ENCODE measurements around the gene CNOT3. TPM values are rescaled to one million over a fixed set of nuclear protein-coding genes. Genes with fewer than 3 reads are reported as not detected.
"Not testable (repeated sequence)": the region's sequence is repeated elsewhere in the genome, so short reads cannot be mapped to it uniquely, and the experiment has no call there.

CNOT3 gene
- total RNA-seq, 2 experiments from 2014 or later: 50.4 to 58.3 TPM

GRCh38 chr19:54181894-54182293 is 44.3 kb downstream of the CNOT3 start:
- CTCF ChIA-PET; intact Hi-C loops (cut with micrococcal nuclease); DNase-seq; H3K4me1 Mint-ChIP-seq (ENCODE audit: low read depth); H3K27me3 Mint-ChIP-seq (ENCODE audit: low read depth); H3K27ac Mint-ChIP-seq; H3K4me3 Mint-ChIP-seq; H3K9me3 Mint-ChIP-seq: not testable (repeated sequence)
- peaks cover 29% of the 10 kb centered on the region for H3K36me3 Mint-ChIP-seq (ENCODE audit: low read depth)

DNA sequence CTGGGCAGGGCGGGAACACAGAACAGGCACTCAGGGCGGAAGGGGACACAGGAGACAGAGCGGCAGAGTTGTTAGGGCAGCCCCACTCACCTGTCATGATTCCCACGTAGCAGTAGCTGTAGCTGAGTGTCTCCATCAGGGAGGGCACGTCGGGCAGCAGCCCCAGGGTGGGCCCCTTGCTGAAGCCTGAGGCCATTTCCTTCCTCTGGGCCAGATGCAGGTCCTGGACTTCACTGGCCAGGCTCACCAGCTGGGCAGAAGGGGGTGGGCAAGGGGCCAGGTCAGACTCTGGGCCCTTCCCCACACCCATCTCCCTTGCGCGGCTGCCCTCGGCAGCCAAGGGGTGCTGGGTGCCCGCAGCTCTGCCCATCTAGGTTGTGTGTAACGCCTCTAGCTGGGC is 45.9 kb downstream of the CNOT3 start:
- Mint-ChIP-seq H3K4me3 (no peak overlapping the region), H3K9me3 (no peaks in the 10 kb centered on the region), H3K36me3 (ENCODE audit: low read depth) (peaks cover 24% of the 10 kb centered on the region), H3K4me1 (ENCODE audit: low read depth) (peaks cover 14% of the 10 kb centered on the region), H3K27ac (no peak overlapping the region), H3K27me3 (ENCODE audit: low read depth) (no peaks in the 10 kb centered on the region)
- CTCF ChIA-PET: no interaction called here
- no peak for DNase-seq
- intact Hi-C loops (cut with micrococcal nuclease): no loop called here

- Mint-ChIP-seq H3K9me3 (no peaks in the 10 kb centered on the region), H3K4me3 (no peak overlapping the region), H3K36me3 (ENCODE audit: low read depth) (peaks cover 14% of the 10 kb centered on the region), H3K27ac (no peak overlapping the region), H3K27me3 (ENCODE audit: low read depth) (no peaks in the 10 kb centered on the region), H3K4me1 (ENCODE audit: low read depth) (peaks cover 14% of the 10 kb centered on the region)
- intact Hi-C loops (cut with micrococcal nuclease): no loop called here
- CTCF ChIA-PET: interaction anchor here (0.8 to 1.4 kb wide), 3 partner anchors 10 to 16 kb away, joined by 3 read pairs; no protein-coding TSS in a partner anchor
- no peak for DNase-seq
Measured at GRCh38 chr19:54186351-54186750, 48.8 kb downstream of the CNOT3 start.

- peak overlapping the region; percentile 24 for H3K27ac Mint-ChIP-seq
- no peaks in the 10 kb centered on the region for H3K9me3 Mint-ChIP-seq
- peak overlapping the region; percentile 82 for H3K4me3 Mint-ChIP-seq
- peaks cover 14% of the 10 kb centered on the region for H3K36me3 Mint-ChIP-seq (ENCODE audit: low read depth)
- CTCF ChIA-PET: interaction anchor here (1.2 to 1.4 kb wide), 2 partner anchors 11 to 13 kb away, joined by 3 read pairs; no protein-coding TSS in a partner anchor
- no peaks in the 10 kb centered on the region for H3K27me3 Mint-ChIP-seq (ENCODE audit: low read depth)
- DNase-seq: no peak
- intact Hi-C loops (cut with micrococcal nuclease): no loop called here
- H3K4me1 Mint-ChIP-seq (ENCODE audit: low read depth): peaks cover 18% of the 10 kb centered on the region
Measured at GRCh38 chr19:54186934-54187381, 49.4 kb downstream of the CNOT3 start.

DNA sequence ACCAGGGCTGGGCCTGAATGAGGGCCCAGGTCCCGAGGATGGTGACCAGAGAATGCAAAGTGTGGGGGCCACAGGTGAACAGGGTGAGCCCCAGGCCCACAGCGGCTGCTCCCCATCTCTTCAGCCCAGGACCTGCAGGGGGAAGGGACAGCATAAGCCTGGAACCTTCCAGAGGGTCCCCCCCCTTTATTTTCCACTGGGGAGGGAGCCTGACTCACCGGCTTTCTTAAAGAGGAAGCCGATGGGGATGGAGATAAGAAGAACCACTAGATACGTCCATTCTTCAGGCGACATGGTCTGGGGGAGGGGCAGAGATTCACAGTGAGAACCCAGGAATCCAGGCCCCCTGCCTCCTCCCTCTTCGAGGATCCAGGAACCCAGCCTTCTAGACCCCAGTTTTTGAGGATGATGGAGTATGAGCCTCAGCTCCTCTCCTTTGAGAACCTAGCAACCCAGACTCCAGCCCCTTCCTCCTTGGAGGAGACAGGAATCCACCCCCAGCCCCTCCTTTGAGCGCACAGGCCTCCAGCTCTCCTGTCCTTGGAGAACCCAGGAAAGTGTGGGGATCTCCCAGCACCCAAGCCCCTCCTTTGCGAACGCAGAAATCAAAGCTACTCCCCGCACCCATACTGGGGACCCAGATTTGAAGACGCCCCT is 50.8 kb downstream of the CNOT3 start:
- DNase-seq: peak; percentile 60
- H3K36me3 Mint-ChIP-seq (ENCODE audit: low read depth): peaks cover 22% of the 10 kb centered on the region
- intact Hi-C loops (cut with micrococcal nuclease): no loop called here
- peak overlapping the region; percentile 82 for H3K4me3 Mint-ChIP-seq
- no peaks in the 10 kb centered on the region for H3K27me3 Mint-ChIP-seq (ENCODE audit: low read depth)
- CTCF ChIA-PET: interaction anchor here (0.6 to 1.6 kb wide), 5 partner anchors 13 to 1033 kb away, joined by 3 to 4 read pairs (median 3); partner anchors contain the start of gene CNOT3
- peak overlapping the region; percentile 81 for H3K27ac Mint-ChIP-seq
- H3K9me3 Mint-ChIP-seq: no peaks in the 10 kb centered on the region
- peaks cover 30% of the 10 kb centered on the region for H3K4me1 Mint-ChIP-seq (ENCODE audit: low read depth)

- DNase-seq: peak; percentile 70
- Mint-ChIP-seq H3K4me3 (peak within 1 kb of the TSS; percentile 82), H3K27ac (peak within 1 kb of the TSS; percentile 96), H3K4me1 (ENCODE audit: low read depth) (peaks cover 31% of the 10 kb centered on the region), H3K27me3 (ENCODE audit: low read depth) (no peaks in the 10 kb centered on the region), H3K36me3 (ENCODE audit: low read depth) (peaks cover 21% of the 10 kb centered on the region), H3K9me3 (no peaks in the 10 kb centered on the region)
- CTCF ChIA-PET: interaction anchor here (0.5 to 1.6 kb wide), 6 partner anchors 24 to 164 kb away, joined by 3 to 7 read pairs (median 4); partner anchors contain the start of genes CNOT3 and LENG1
- intact Hi-C loops (cut with micrococcal nuclease): no loop called here
Measured at GRCh38 chr19:54189145-54189734, 51.7 kb downstream of the CNOT3 start, which contains the start of gene MBOAT7. TSS of gene MBOAT7 (minus strand) at chr19:54189580. CDS start at chr19:54188508, 1,072 bp downstream.

GRCh38 chr19:54189735-54190502 is 52.4 kb downstream of the CNOT3 start:
- peaks cover 21% of the 10 kb centered on the region for H3K36me3 Mint-ChIP-seq (ENCODE audit: low read depth)
- intact Hi-C loops (cut with micrococcal nuclease): loop anchor here (1.0 to 2.0 kb wide), 9 partner anchors 10 to 1465 kb away; partner anchors contain the start of genes CNOT3, LENG1, LENG8 and MYADM
- H3K9me3 Mint-ChIP-seq: no peaks in the 10 kb centered on the region

DNA sequence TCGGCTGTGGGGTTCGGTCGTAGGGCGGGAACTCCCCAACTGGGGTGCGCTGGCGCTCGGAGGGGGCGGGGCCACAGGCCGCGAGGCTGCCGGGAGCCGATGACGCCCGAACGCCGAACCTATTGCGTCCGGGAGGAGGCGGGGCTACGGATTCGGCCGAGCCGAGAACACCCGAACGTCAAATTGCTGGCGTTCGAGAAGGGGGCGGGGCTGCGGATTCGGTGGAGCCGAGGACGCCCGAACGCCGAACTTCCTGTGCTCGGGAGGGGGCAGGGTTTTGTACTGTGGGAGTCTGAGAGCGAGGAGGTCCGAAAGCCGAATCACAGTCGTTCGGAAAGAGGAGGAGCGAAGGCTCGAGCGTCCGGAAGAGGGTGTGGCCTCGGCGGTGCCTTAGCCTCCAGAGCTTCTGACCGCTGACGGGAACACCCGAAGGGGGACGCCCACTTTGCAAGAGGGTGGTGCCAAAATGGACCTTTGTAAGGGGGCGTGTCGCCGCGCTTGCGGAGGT is 53.0 kb downstream of the CNOT3 start:
- Mint-ChIP-seq H3K4me1 (ENCODE audit: low read depth) (peaks cover 31% of the 10 kb centered on the region), H3K9me3 (no peaks in the 10 kb centered on the region), H3K27me3 (ENCODE audit: low read depth) (no peaks in the 10 kb centered on the region), H3K27ac (peak overlapping the region; percentile 96), H3K4me3 (peak overlapping the region; percentile 82), H3K36me3 (ENCODE audit: low read depth) (peaks cover 17% of the 10 kb centered on the region)
- DNase-seq: peak; percentile 100
- intact Hi-C loops (cut with micrococcal nuclease): loop anchor here (1.0 to 2.0 kb wide), 9 partner anchors 10 to 1464 kb away; partner anchors contain the start of genes CNOT3, LENG1, LENG8 and MYADM
- CTCF ChIA-PET: interaction anchor here (0.7 kb wide), 1 partner anchor 17 kb away, joined by 3 read pairs; no protein-coding TSS in a partner anchor

More at GRCh38 chr19:54189735-54190502, 52.4 kb downstream of the CNOT3 start:
- Mint-ChIP-seq H3K27ac (peak overlapping the region; percentile 96), H3K27me3 (ENCODE audit: low read depth) (no peaks in the 10 kb centered on the region), H3K4me3 (peak overlapping the region; percentile 82), H3K4me1 (ENCODE audit: low read depth) (peaks cover 31% of the 10 kb centered on the region)
- DNase-seq: peak; percentile 100
- CTCF ChIA-PET: interaction anchor here (0.5 to 1.6 kb wide), 7 partner anchors 18 to 165 kb away, joined by 3 to 7 read pairs (median 3); partner anchors contain the start of genes CNOT3 and LENG1

GRCh38 chr19:54191011-54191810 is 53.6 kb downstream of the CNOT3 start, which contains the start of gene TSEN34:
TSS of gene TSEN34 (plus strand) at chr19:54191308. CDS start at chr19:54191365, 57 bp downstream.
- peaks cover 16% of the 10 kb centered on the region for H3K36me3 Mint-ChIP-seq (ENCODE audit: low read depth)
- peak within 1 kb of the TSS; percentile 96 for H3K27ac Mint-ChIP-seq
- no peaks in the 10 kb centered on the region for H3K9me3 Mint-ChIP-seq
- H3K27me3 Mint-ChIP-seq (ENCODE audit: low read depth): no peaks in the 10 kb centered on the region
- peak within 1 kb of the TSS; percentile 82 for H3K4me3 Mint-ChIP-seq
- DNase-seq: peak; percentile 24
- CTCF ChIA-PET: interaction anchor here (0.7 kb wide), 1 partner anchor 16 kb away, joined by 3 read pairs; no protein-coding TSS in a partner anchor
- intact Hi-C loops (cut with micrococcal nuclease): loop anchor here (2.0 kb wide), 4 partner anchors 18 to 1464 kb away; partner anchors contain the start of genes LENG8, MYADM and U2AF2
- peaks cover 31% of the 10 kb centered on the region for H3K4me1 Mint-ChIP-seq (ENCODE audit: low read depth)

DNA sequence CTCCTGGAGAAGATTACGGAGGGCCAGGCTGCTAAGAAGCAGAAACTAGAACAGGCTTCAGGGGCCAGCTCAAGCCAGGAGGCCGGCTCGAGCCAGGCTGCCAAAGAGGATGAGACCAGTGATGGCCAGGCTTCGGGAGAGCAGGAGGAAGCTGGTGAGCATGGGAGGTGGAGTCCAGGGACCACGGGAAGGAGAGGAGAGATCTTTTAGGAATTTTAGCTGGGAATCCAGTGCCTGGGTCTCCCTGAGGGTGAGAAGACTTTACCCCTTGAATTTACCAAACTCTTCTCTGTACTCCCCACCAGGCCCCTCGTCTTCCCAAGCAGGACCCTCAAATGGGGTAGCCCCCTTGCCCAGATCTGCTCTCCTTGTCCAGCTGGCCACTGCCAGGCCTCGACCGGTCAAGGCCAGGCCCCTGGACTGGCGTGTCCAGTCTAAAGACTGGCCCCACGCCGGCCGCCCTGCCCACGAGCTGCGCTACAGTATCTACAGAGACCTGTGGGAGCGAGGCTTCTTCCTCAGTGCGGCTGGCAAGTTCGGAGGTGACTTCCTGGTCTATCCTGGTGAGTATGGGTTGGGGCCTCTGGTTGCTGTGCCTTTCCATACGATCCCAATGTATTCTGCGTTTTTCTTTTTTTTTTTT is 54.4 kb downstream of the CNOT3 start:
- H3K27ac Mint-ChIP-seq: peak overlapping the region; percentile 75
- intact Hi-C loops (cut with micrococcal nuclease): loop anchor here (2.0 kb wide), 4 partner anchors 17 to 1463 kb away; partner anchors contain the start of genes LENG8, MYADM and U2AF2
- H3K9me3 Mint-ChIP-seq: no peaks in the 10 kb centered on the region
- peaks cover 31% of the 10 kb centered on the region for H3K4me1 Mint-ChIP-seq (ENCODE audit: low read depth)
- no peaks in the 10 kb centered on the region for H3K27me3 Mint-ChIP-seq (ENCODE audit: low read depth)
- DNase-seq: no peak
- CTCF ChIA-PET: no interaction called here
- H3K36me3 Mint-ChIP-seq (ENCODE audit: low read depth): peaks cover 14% of the 10 kb centered on the region
- H3K4me3 Mint-ChIP-seq: peak overlapping the region; percentile 82
